GM10248 (cell line): Measurements from ENCODE around the gene CHST15.

Experiments used
- CTCF ChIA-PET: fragments of 300-600 bp; sonication (Branson Sonifier 250); formaldehyde crosslinking; extraction: SDS; loops from one replicate; lab custom pipeline; 2021; ENCODE audit warnings: antibody characterized with exemption; lab: Yijun Ruan, JAX
- POLR2A ChIA-PET: fragments of 350-650 bp; sonication (Branson Sonifier 250); formaldehyde crosslinking; extraction: SDS; loops from one replicate; lab custom pipeline; 2020; ENCODE audit warnings: antibody characterized with exemption; lab: Yijun Ruan, JAX
- DNase-seq: peaks from one replicate; pipeline ENCODE4 v3.0.0; 2012; ENCODE audit errors: extremely low spot score
- CTCF ChIP-seq: IDR thresholded peaks from 2 replicates; pipeline ENCODE4 v1.5.1; 2012; ENCODE audit warnings: mild to moderate bottlenecking, low read depth; ENCODE audit errors: extremely low read depth, missing control alignments, control extremely low read depth

CHST15 gene

GRCh38 chr10:124086787-124087671 is 6.4 kb downstream of the CHST15 start:
- DNase-seq: no peak
- ChIA-PET CTCF (interaction anchor here (1.1 to 1.7 kb wide), 4 partner anchors 10 to 166 kb away, joined by 3 to 7 read pairs (median 3); no protein-coding TSS in a partner anchor), POLR2A (interaction anchor here (0.8 kb wide), 1 partner anchor 22 kb away, joined by 4 read pairs; no protein-coding TSS in a partner anchor)
- TF ChIP-seq CTCF: no peak

- DNase-seq: no peak
- no peak for TF ChIP-seq CTCF
- ChIA-PET CTCF (interaction anchor here (1.1 to 1.7 kb wide), 4 partner anchors 9 to 166 kb away, joined by 3 to 7 read pairs (median 3); no protein-coding TSS in a partner anchor), POLR2A (interaction anchor here (0.8 kb wide), 1 partner anchor 23 kb away, joined by 4 read pairs; no protein-coding TSS in a partner anchor)
These were observed 7.2 kb downstream of the CHST15 start for GRCh38 chr10:124086097-124086710.

- ChIA-PET CTCF (interaction anchor here (1.1 to 1.7 kb wide), 3 partner anchors 9 to 167 kb away, joined by 3 to 7 read pairs (median 3); no protein-coding TSS in a partner anchor), POLR2A (no interaction called here)
- no peak for DNase-seq
- TF ChIP-seq CTCF: no peak
These were observed 7.7 kb downstream of the CHST15 start for GRCh38 chr10:124085680-124086079.

GRCh38 chr10:124084708-124085107 is 8.7 kb downstream of the CHST15 start:
- ChIA-PET CTCF (no interaction called here), POLR2A (no interaction called here)
- no peak for TF ChIP-seq CTCF
- no peak for DNase-seq

- ChIA-PET CTCF (no interaction called here), POLR2A (no interaction called here)
These were observed 9.5 kb downstream of the CHST15 start for GRCh38 chr10:124083740-124084397.

More at GRCh38 chr10:124083740-124084397, 9.5 kb downstream of the CHST15 start:
- DNase-seq: no peak
- TF ChIP-seq CTCF: no peak
